Measurements from ENCODE around the gene CENPO. TPM values are rescaled to one million over a fixed set of nuclear protein-coding genes. Genes with fewer than 3 reads are reported as not detected.

CENPO gene
- total RNA-seq, 1 donor from 2014 or later = not detected

- Histone ChIP-seq H3K4me1 (peaks cover 0 to 3% of the 10 kb centered on the region in 2 donors), H3K9me3 (no peaks in the 10 kb centered on the region), H3K27me3 (no peaks in the 10 kb centered on the region), H3K4me3 (no peak overlapping the region), H3K27ac (no peak overlapping the region), H3K36me3 (no peaks in the 10 kb centered on the region)
- no peak for DNase-seq (ENCODE audit: low spot score in 2 of 2)
- intact Hi-C loops (cut with DNase I) = no loop called here
- TF ChIP-seq CTCF (IDR thresholded peaks at IDR 0.05) = no peak
These were observed 5.7 kb upstream of the CENPO start for GRCh38 chr2:24787532-24787931.

GRCh38 chr2:24788816-24789215, 4.4 kb upstream of the CENPO start:
- H3K4me1 ChIP-seq = peaks cover 3 to 6% of the 10 kb centered on the region in 2 donors
- H3K27ac ChIP-seq = no peak overlapping the region
- H3K27me3 ChIP-seq = no peaks in the 10 kb centered on the region
- no peak for TF ChIP-seq CTCF (IDR thresholded peaks at IDR 0.05)
- no peaks in the 10 kb centered on the region for H3K36me3 ChIP-seq
- intact Hi-C loops (cut with DNase I) = no loop called here
- H3K4me3 ChIP-seq = no peak overlapping the region
- no peak for DNase-seq (ENCODE audit: low spot score in 2 of 2)
- H3K9me3 ChIP-seq = no peaks in the 10 kb centered on the region

- intact Hi-C loops (cut with DNase I) = loop anchor here (5.0 kb wide), 1 partner anchor 864 kb away; the partner anchor contains the start of gene ATAD2B
- no peaks in the 10 kb centered on the region for H3K27me3 ChIP-seq
These were observed 1.8 kb upstream of the CENPO start for GRCh38 chr2:24791452-24791851.

GRCh38 chr2:24792542-24792873, 717 bp upstream of the CENPO start:
- intact Hi-C loops (cut with DNase I) = loop anchor here (2.0 to 5.0 kb wide), 2 partner anchors 302 to 865 kb away; partner anchors contain the start of genes ATAD2B and NCOA1
- Histone ChIP-seq H3K4me3 (peak overlapping the region; percentile 72 to 74), H3K27me3 (no peaks in the 10 kb centered on the region), H3K36me3 (no peaks in the 10 kb centered on the region), H3K4me1 (peaks cover 4 to 8% of the 10 kb centered on the region in 2 donors), H3K9me3 (no peaks in the 10 kb centered on the region), H3K27ac (peak overlapping the region; percentile 94 to 95)
- no peak for TF ChIP-seq CTCF (IDR thresholded peaks at IDR 0.05)
- no peak for DNase-seq (ENCODE audit: low spot score in 2 of 2)

More at GRCh38 chr2:24791452-24791851, 1.8 kb upstream of the CENPO start:
- DNase-seq (ENCODE audit: low spot score in 2 of 2) = no peak
- Histone ChIP-seq H3K9me3 (no peaks in the 10 kb centered on the region), H3K4me3 (no peak overlapping the region), H3K4me1 (peaks cover 4 to 8% of the 10 kb centered on the region in 2 donors), H3K36me3 (no peaks in the 10 kb centered on the region), H3K27ac (no peak overlapping the region)
- TF ChIP-seq CTCF (IDR thresholded peaks at IDR 0.05) = no peak

DNA sequence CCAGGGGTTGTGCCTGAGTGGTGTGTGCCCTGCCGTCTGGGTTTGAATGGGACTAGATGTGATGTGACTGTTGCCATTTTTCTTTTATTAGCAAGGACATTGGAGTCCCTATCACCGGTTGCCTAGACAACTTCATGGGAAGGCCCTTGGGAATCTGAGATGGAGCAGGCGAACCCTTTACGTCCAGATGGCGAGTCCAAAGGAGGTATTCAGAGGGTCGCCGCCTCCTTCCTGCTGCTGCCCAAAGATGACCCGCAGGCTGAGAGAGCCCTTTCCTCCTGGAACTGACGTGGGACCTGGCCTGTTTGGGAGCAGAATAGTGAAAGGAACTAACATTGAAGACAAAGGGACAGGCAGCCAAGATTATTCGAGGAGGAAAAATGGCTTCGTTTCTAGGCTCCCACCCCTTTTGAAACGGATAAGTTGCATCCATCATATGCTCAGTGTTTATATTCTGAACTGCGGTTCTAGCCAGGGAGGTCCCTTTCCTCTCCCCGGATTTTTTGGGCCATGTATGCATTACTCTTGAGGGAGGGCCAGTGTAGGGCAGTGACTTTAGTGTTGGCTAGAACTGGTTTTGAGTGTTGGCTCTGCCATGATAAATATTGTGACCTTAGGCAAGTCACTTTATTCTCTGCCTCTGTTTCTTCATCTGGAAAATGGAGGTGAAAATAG, 673 bp downstream of the CENPO start:
- peaks cover 4 to 8% of the 10 kb centered on the region in 2 donors for H3K4me1 ChIP-seq
- H3K9me3 ChIP-seq = no peaks in the 10 kb centered on the region
- no peaks in the 10 kb centered on the region for H3K27me3 ChIP-seq
- peak overlapping the region in 1 of 2 donors; percentile 94 for H3K27ac ChIP-seq
- TF ChIP-seq CTCF (IDR thresholded peaks at IDR 0.05) = no peak
- intact Hi-C loops (cut with DNase I) = loop anchor here (2.0 to 5.0 kb wide), 2 partner anchors 303 to 867 kb away; partner anchors contain the start of genes ATAD2B and NCOA1
- H3K36me3 ChIP-seq = no peaks in the 10 kb centered on the region
- H3K4me3 ChIP-seq = peak overlapping the region; percentile 72 to 74
- no peak for DNase-seq (ENCODE audit: low spot score in 2 of 2)
